ENCODE measurements around the gene PGAP2. TPM values are rescaled to one million over a fixed set of nuclear protein-coding genes. Genes with fewer than 3 reads are reported as not detected.
A peak's percentile ranks its signal among the peaks of the same experiment; 100 is the strongest.

Gene PGAP2
- total and polyA plus RNA-seq, 2 of the 13 experiments (the other 11 are each of a cell fraction or from before 2014, with no cell fraction given): 21.5 to 47.8 TPM

DNA sequence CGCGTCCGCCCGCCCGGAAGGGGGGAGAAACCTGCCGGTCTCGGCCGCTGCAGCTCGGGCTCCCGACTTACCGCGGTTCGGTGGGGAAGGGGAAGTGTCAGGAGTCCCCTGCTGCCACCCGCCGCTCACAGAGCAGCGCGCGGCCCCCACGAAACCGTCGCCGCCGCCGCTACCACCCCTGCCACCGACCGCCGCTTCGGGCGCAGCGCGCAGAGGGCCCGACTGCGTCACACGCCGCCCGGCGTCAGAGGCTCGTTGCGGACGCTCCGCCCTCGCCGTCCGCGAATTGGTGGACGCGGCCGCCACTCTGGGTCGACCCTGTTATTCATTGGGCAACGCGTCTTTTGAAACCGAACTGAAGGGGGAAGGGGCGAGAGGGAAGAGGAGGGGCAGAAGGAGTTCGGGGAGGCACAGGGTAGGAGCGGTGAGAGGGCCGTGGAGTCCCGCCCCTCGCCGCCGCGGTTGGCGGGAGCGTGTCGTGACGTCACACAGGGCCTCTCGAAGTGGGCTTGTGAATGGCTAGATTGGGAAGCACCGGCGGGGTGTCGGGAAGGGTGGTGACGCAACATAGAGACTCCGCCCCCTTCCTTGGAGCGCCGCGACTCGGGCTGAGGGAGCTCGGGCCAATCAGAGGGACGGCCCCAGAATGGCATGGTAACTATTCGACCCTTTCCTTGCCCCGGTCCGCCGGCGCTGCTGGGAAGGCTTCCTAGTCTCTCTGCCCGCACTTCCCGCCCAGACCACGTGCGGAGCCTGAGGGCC lies 10.8 kb upstream of the PGAP2 start, which contains the start of gene NUP98 (continued):
- TF ChIP-seq, protein P1, sequence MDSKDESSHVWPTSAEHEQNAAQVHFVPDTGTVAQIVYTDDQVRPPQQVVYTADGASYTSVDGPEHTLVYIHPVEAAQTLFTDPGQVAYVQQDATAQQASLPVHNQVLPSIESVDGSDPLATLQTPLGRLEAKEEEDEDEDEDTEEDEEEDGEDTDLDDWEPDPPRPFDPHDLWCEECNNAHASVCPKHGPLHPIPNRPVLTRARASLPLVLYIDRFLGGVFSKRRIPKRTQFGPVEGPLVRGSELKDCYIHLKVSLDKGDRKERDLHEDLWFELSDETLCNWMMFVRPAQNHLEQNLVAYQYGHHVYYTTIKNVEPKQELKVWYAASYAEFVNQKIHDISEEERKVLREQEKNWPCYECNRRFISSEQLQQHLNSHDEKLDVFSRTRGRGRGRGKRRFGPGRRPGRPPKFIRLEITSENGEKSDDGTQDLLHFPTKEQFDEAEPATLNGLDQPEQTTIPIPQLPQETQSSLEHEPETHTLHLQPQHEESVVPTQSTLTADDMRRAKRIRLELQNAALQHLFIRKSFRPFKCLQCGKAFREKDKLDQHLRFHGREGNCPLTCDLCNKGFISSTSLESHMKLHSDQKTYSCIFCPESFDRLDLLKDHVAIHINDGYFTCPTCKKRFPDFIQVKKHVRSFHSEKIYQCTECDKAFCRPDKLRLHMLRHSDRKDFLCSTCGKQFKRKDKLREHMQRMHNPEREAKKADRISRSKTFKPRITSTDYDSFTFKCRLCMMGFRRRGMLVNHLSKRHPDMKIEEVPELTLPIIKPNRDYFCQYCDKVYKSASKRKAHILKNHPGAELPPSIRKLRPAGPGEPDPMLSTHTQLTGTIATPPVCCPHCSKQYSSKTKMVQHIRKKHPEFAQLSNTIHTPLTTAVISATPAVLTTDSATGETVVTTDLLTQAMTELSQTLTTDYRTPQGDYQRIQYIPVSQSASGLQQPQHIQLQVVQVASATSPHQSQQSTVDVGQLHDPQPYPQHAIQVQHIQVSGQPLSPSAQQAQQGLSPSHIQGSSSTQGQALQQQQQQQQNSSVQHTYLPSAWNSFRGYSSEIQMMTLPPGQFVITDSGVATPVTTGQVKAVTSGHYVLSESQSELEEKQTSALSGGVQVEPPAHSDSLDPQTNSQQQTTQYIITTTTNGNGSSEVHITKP (CRISPR knock-in tag; IDR thresholded peaks at IDR 0.05; ENCODE audit: low read depth): peak; percentile 13; the same call in 1 of the 2 replicates
- TF ChIP-seq NR2C2 (CRISPR knock-in tag; IDR thresholded peaks at IDR 0.05; ENCODE audit: borderline replicate concordance): peak; percentile 80
- TF ChIP-seq ZNF12 (CRISPR knock-in tag; IDR thresholded peaks at IDR 0.05): no peak
- TF ChIP-seq, protein P2, sequence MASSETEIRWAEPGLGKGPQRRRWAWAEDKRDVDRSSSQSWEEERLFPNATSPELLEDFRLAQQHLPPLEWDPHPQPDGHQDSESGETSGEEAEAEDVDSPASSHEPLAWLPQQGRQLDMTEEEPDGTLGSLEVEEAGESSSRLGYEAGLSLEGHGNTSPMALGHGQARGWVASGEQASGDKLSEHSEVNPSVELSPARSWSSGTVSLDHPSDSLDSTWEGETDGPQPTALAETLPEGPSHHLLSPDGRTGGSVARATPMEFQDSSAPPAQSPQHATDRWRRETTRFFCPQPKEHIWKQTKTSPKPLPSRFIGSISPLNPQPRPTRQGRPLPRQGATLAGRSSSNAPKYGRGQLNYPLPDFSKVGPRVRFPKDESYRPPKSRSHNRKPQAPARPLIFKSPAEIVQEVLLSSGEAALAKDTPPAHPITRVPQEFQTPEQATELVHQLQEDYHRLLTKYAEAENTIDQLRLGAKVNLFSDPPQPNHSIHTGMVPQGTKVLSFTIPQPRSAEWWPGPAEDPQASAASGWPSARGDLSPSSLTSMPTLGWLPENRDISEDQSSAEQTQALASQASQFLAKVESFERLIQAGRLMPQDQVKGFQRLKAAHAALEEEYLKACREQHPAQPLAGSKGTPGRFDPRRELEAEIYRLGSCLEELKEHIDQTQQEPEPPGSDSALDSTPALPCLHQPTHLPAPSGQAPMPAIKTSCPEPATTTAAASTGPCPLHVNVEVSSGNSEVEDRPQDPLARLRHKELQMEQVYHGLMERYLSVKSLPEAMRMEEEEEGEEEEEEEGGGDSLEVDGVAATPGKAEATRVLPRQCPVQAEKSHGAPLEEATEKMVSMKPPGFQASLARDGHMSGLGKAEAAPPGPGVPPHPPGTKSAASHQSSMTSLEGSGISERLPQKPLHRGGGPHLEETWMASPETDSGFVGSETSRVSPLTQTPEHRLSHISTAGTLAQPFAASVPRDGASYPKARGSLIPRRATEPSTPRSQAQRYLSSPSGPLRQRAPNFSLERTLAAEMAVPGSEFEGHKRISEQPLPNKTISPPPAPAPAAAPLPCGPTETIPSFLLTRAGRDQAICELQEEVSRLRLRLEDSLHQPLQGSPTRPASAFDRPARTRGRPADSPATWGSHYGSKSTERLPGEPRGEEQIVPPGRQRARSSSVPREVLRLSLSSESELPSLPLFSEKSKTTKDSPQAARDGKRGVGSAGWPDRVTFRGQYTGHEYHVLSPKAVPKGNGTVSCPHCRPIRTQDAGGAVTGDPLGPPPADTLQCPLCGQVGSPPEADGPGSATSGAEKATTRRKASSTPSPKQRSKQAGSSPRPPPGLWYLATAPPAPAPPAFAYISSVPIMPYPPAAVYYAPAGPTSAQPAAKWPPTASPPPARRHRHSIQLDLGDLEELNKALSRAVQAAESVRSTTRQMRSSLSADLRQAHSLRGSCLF (CRISPR knock-in tag; IDR thresholded peaks at IDR 0.05; ENCODE audit: borderline replicate concordance): 0 out of 2 replicates have a peak, but pooled peaks have one; percentile 86
- peak; percentile 83 for TF ChIP-seq KAT7 (CRISPR knock-in tag; IDR thresholded peaks at IDR 0.05; ENCODE audit: borderline replicate concordance)
- TF ChIP-seq AGO1 (IDR thresholded peaks at IDR 0.05; ENCODE audit: low read depth, low read length, poor library complexity, severe bottlenecking): no peak
- TF ChIP-seq NCOA2 (CRISPR knock-in tag; IDR thresholded peaks at IDR 0.05): no peak; the same call in 1 of the 2 replicates
- no peak for TF ChIP-seq ZNF24 (IDR thresholded peaks at IDR 0.05)
- TF ChIP-seq, protein P3, sequence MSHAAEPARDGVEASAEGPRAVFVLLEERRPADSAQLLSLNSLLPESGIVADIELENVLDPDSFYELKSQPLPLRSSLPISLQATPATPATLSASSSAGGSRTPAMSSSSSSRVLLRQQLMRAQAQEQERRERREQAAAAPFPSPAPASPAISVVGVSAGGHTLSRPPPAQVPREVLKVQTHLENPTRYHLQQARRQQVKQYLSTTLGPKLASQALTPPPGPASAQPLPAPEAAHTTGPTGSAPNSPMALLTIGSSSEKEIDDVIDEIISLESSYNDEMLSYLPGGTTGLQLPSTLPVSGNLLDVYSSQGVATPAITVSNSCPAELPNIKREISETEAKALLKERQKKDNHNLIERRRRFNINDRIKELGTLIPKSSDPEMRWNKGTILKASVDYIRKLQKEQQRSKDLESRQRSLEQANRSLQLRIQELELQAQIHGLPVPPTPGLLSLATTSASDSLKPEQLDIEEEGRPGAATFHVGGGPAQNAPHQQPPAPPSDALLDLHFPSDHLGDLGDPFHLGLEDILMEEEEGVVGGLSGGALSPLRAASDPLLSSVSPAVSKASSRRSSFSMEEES (CRISPR knock-in tag; IDR thresholded peaks at IDR 0.05): no peak
- TF ChIP-seq, protein P4, sequence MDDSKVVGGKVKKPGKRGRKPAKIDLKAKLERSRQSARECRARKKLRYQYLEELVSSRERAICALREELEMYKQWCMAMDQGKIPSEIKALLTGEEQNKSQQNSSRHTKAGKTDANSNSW (CRISPR knock-in tag; IDR thresholded peaks at IDR 0.05; ENCODE audit: borderline replicate concordance): no peak; the same call in 1 of the 2 replicates
- peak; percentile 39; the same call in 1 of the 2 replicates for TF ChIP-seq ZNF629 (CRISPR knock-in tag; conservative IDR thresholded peaks at IDR 0.05)
- TF ChIP-seq ZFP36 (IDR thresholded peaks at IDR 0.05; ENCODE audit: borderline replicate concordance, low read depth, low read length, partially characterized antibody): no peak

Measured in HepG2 (cell line).